ENCODE results near the gene WDR64. TPM values are rescaled to one million over a fixed set of nuclear protein-coding genes. Genes with fewer than 3 reads are reported as not detected.
A peak's percentile ranks its signal among the peaks of the same experiment; 100 is the strongest.

The WDR64 gene
- polyA plus RNA-seq, 1 donor (not counting 4 experiments of a cell fraction or from before 2014, with no cell fraction given) = not detected

DNA sequence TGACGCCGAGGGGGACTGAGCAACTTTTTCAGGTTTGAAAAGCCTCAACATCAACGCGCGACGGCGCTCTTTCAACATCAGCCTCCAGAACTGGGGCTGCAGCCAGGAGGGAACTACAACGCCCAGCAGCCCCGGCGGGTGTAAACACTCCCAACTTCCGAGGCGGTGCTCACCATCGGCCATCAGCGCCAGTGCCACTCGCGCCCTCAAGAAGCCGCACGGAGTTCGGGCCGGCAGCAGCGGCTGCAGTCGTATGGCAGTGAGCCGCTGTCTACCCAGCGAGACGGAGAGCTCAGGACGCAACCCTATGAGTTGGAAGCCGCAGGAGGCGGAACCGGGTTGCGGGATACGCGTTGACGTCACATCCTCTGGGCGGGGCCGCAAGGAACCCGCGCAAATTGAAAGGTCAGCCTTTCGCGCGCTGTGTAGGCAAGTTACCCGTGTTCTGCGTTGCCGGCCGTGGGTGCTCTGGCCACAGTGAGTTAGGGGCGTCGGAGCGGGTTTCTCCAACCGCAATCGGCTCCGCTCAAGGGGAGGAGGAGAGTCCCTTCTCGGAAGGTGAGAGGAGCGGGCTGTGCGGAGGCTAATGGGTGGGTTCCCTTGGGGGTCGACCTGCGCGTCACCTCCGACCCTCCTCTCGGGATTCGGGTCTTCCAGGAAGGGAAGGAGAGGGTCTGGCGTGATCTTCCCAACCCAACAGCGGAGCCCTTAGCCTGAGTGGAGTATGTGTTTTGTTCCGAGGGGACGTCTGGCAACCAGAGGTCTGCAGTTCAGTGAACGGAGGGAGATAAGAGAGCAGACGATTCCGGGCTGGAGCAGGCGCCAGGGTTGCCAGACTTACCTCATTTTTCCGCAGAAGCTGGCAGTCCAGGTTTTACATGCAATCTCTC is 196.0 kb downstream of the WDR64 start, which contains the start of gene EXO1:
Gene EXO1, plus strand, starts transcription at position 409 of the 890 bp plus-strand sequence. CDS start 2,222 bp downstream, outside the sequence.
- peaks cover 21% of the 10 kb centered on the region for H3K4me1 ChIP-seq (ENCODE audit: control insufficient read depth, extremely low read depth, insufficient read depth, low read length)
- no peaks in the 10 kb centered on the region for H4K20me1 ChIP-seq (ENCODE audit: control insufficient read depth, extremely low read depth, insufficient read depth, low read length)
- dilution Hi-C loops (cut with MboI; ENCODE audit: extremely low pct_ligation_motif_present, low sequenced_read_pairs) = loop anchor here (25.0 kb wide), 1 partner anchor 236 kb away; no protein-coding TSS in a partner anchor
- peaks cover 17% of the 10 kb centered on the region for H3K79me2 ChIP-seq (ENCODE audit: control insufficient read depth, insufficient read depth, low read length)
- FAIRE-seq (peak; percentile 91), DNase-seq (ENCODE audit: low read depth, low spot score) (no peak)
- H3K4me3 ChIP-seq (ENCODE audit: control insufficient read depth in 2 of 3, extremely low read depth in 1 of 3, insufficient read depth in 2 of 3, low read depth in 1 of 3, low read length in 3 of 3) = peak within 1 kb of the TSS; percentile 77 to 96 (median 92)
- peaks cover 0 to 6% of the 10 kb centered on the region in 2 experiments for H3K36me3 ChIP-seq (ENCODE audit: control insufficient read depth in 2 of 2, extremely low read depth in 1 of 2, insufficient read depth in 2 of 2, low read length in 2 of 2)
- peak within 1 kb of the TSS; percentile 89 for H3K9ac ChIP-seq (ENCODE audit: control insufficient read depth, extremely low read depth, insufficient read depth, low read length)
- TF ChIP-seq, protein P1, sequence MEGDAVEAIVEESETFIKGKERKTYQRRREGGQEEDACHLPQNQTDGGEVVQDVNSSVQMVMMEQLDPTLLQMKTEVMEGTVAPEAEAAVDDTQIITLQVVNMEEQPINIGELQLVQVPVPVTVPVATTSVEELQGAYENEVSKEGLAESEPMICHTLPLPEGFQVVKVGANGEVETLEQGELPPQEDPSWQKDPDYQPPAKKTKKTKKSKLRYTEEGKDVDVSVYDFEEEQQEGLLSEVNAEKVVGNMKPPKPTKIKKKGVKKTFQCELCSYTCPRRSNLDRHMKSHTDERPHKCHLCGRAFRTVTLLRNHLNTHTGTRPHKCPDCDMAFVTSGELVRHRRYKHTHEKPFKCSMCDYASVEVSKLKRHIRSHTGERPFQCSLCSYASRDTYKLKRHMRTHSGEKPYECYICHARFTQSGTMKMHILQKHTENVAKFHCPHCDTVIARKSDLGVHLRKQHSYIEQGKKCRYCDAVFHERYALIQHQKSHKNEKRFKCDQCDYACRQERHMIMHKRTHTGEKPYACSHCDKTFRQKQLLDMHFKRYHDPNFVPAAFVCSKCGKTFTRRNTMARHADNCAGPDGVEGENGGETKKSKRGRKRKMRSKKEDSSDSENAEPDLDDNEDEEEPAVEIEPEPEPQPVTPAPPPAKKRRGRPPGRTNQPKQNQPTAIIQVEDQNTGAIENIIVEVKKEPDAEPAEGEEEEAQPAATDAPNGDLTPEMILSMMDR (optimal IDR thresholded peaks at IDR 0.05 in 1 of 3, IDR thresholded peaks at IDR 0.05 in 1 of 3, conservative IDR thresholded peaks at IDR 0.05 in 1 of 3; ENCODE audit: extremely low read depth in 1 of 3, insufficient read depth in 2 of 3, low read length in 3 of 3) = peak; percentile 24 to 75 (median 39)
- no peak for TF ChIP-seq EZH2 (IDR thresholded peaks at IDR 0.05; ENCODE audit: low read length)
- H3K27ac ChIP-seq (ENCODE audit: control insufficient read depth, insufficient read depth, low read length) = peak within 1 kb of the TSS; percentile 84
- peak within 1 kb of the TSS; percentile 98 for H2AFZ ChIP-seq (ENCODE audit: control insufficient read depth, low read length)
- H3K9me1 ChIP-seq (ENCODE audit: control insufficient read depth, extremely low read depth, insufficient read depth, low read length) = no peaks in the 10 kb centered on the region
- no peaks in the 10 kb centered on the region for H3K27me3 ChIP-seq (ENCODE audit: control insufficient read depth, extremely low read depth, insufficient read depth, low read length)
- H3K9me3 ChIP-seq (ENCODE audit: control insufficient read depth, low read depth, low read length) = no peaks in the 10 kb centered on the region
- peak within 1 kb of the TSS; percentile 74 for H3K4me2 ChIP-seq (ENCODE audit: control insufficient read depth, extremely low read depth, insufficient read depth, low read depth, low read length)

DNA sequence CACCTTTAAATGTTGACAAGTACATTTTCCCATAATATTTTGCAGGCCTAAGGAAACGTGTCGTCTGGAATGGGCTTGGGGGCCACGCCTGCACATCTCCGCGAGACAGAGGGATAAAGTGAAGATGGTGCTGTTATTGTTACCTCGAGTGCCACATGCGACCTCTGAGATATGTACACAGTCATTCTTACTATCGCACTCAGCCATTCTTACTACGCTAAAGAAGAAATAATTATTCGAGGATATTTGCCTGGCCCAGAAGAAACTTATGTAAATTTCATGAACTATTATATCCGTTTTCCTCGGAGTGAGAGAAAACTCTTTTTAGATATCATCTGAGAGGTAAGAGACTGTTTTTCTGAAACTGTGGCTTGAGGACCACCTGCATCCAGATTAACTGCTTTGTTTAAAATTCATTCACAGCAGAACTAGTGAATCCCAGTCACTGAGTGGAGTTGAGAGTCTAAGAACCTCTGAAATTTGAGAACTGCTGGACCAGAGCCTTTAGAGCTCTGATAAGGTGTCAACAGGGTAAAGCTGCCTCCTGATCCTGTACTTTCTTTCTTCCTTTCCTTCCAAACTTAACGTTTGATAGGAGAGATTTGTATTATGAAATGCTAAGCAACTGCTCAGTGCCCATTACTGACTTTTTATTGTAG is 196.7 kb downstream of the WDR64 start:
- Histone ChIP-seq H3K9ac (ENCODE audit: control insufficient read depth, extremely low read depth, insufficient read depth, low read length) (peak overlapping the region; percentile 89), H4K20me1 (ENCODE audit: control insufficient read depth, extremely low read depth, insufficient read depth, low read length) (no peaks in the 10 kb centered on the region), H2AFZ (ENCODE audit: control insufficient read depth, low read length) (peak overlapping the region; percentile 98), H3K27ac (ENCODE audit: control insufficient read depth, insufficient read depth, low read length) (peak overlapping the region; percentile 84), H3K79me2 (ENCODE audit: control insufficient read depth, insufficient read depth, low read length) (peaks cover 17% of the 10 kb centered on the region), H3K9me1 (ENCODE audit: control insufficient read depth, extremely low read depth, insufficient read depth, low read length) (no peaks in the 10 kb centered on the region), H3K36me3 (ENCODE audit: control insufficient read depth in 2 of 2, extremely low read depth in 1 of 2, insufficient read depth in 2 of 2, low read length in 2 of 2) (peaks cover 0 to 6% of the 10 kb centered on the region in 2 experiments), H3K9me3 (ENCODE audit: control insufficient read depth, low read depth, low read length) (no peaks in the 10 kb centered on the region), H3K4me3 (ENCODE audit: control insufficient read depth in 2 of 3, extremely low read depth in 1 of 3, insufficient read depth in 2 of 3, low read depth in 1 of 3, low read length in 3 of 3) (peak overlapping the region; percentile 77 to 96 (median 92)), H3K4me1 (ENCODE audit: control insufficient read depth, extremely low read depth, insufficient read depth, low read length) (peaks cover 21% of the 10 kb centered on the region), H3K4me2 (ENCODE audit: control insufficient read depth, extremely low read depth, insufficient read depth, low read depth, low read length) (peak overlapping the region; percentile 74), H3K27me3 (ENCODE audit: control insufficient read depth, extremely low read depth, insufficient read depth, low read length) (no peaks in the 10 kb centered on the region)
- dilution Hi-C loops (cut with MboI; ENCODE audit: extremely low pct_ligation_motif_present, low sequenced_read_pairs) = loop anchor here (25.0 kb wide), 1 partner anchor 237 kb away; no protein-coding TSS in a partner anchor
- TF ChIP-seq, protein P1 (optimal IDR thresholded peaks at IDR 0.05 in 1 of 3, IDR thresholded peaks at IDR 0.05 in 1 of 3, conservative IDR thresholded peaks at IDR 0.05 in 1 of 3; ENCODE audit: extremely low read depth in 1 of 3, insufficient read depth in 2 of 3, low read length in 3 of 3) = no peak
- DNase-seq (ENCODE audit: low read depth, low spot score) = no peak
- FAIRE-seq = no peak
